HG02884 (cell line): ENCODE results near the gene UBAP1.
"Not testable (repeated sequence)": the region's sequence is repeated elsewhere in the genome, so short reads cannot be mapped to it uniquely, and the experiment has no call there.

ENCODE experiments used
- ATAC-seq: cut with Tn5 transposase; IDR thresholded peaks from one replicate; pipeline ENCODE4 v1.9.1; 2021; ENCODE audit warnings: mild to moderate bottlenecking, moderate library complexity; ENCODE audit not compliant: unreplicated experiment

Gene UBAP1

DNA sequence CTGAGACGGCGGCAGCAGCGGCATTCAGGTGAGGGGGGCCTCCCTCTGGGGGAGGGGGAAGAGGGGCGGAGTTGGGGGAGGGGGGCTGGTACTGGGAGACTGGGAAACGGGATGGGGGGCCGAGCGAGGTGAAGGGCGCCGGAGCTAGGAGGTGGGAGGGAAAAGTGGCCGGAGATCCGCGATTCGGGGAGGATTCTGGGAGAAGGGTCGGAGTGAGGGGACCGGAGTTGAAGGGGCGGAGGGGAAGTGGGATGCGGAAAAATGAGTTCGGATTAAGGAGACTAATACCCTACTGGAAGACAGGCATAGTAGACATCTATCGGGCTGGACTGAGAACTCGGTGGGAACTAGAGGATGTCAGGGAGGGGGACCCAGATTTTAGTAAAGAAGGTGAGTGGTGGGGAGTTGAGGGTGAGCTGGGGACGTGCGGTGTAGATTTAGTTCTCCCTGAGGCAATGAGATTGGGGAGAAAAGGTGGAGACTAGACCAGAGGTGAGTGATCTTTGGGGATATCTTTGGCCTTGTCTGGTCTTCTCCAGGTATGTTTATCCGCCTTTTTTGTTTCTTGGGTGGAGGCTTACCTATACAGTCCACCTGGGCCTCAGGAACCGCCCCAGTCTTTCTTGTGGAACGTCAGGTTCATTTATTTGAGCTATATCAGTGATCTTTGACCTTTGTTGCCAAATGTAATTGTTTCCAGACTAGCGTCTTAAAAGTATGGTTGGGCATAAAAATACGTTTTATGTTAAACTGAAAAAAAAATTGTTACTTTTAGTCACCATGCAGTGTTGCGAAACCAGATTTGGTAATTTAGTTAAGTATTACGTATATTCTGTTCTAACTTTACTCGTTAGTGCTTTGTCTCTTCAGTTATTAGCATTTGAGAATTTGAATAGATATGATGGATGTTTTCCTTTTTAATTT lies 632 bp downstream of the UBAP1 start:
- peak; percentile 2 for ATAC-seq

DNA sequence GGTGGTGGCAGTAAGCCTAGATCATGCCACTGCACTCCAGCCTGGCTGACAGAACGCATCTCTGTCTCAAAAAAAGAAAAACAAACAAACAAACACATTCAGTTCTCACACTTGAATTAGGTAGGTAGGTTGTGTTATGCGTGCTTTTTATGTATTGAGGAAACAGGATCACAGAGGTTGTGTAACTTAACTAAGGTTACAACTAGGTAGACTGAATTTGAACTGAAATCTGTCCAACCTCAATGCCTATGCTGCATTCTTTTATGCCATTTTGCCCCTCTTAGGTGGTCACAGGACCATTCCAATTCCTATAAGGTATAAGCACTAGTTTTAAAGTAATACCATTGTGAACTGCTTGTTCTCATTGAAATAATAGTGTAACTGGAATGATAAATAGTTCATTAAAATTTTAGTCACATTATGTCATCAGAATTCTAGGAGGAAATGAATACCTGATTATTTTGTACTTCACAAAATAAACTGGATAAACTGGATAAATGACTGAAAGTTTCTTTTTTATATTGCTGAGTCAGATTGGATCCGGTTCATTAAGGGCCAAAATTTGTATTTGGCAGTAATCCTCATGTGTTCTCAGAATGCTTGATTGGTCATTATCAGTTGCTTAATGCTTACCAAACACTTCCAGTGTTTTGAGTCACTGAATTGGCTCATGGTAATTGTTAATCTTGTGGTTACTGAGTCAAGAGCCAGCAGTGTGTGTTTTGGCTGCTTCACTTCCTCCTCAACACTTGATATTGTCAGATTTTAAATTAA lies 7.1 kb downstream of the UBAP1 start:
- ATAC-seq, result no peak

DNA sequence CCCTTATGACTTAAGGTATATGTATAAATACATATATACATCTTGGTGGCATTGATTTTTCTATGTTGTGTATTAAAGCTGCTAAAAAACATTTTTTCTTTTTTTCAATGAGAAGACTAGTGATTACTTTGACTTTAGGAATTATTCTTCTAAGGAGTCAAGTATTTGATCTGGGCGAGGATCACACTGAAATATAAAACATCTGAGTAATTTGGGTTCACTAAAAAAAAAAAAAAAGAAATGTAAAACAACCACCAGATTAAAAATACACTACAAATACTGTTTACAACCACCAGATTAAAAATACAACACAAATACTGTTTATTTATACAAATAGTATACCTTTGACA lies 9.0 kb downstream of the UBAP1 start:
- no peak for ATAC-seq

DNA sequence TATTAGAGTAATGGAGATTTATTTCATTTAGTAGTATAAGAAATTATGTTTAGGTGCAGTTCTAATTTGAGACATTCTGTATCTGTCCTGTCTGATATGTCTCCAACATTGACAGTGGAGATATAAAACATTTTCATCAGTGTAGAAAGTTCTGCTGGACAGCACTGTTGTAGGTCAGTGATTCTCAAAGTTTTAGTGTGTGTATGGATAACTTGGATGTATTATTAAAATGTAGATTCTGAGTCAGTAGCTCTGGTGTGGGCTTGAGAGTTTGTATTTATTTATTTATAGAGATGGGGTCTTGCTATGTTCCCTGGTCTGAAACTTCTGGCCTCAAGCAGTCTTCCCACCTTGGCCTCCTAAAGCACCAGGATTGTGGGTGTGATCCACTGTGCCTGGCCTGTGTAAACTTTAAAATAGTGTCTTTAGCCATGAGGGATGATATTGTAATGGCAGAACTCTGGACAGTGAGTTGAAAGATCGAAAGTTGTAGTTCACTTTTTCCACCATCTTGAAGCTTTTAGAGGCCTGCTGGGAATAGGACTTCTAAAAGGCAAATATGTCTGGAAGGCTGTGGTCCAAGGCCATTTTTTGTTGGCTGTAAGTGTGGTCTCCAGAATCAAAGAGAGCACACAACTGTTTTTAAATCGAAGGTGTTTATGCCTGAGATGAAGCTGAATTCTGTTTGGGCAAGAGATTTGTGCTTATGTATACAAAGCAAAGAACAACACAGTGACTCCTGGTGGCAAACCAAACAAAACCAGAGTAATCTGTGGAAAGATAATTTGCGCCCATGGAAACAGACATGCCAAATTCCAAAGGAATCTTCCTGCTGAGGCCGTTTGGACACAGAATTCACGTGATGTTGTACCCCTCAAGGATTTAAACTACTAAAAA lies 12.4 kb downstream of the UBAP1 start:
- ATAC-seq, result no peak

DNA sequence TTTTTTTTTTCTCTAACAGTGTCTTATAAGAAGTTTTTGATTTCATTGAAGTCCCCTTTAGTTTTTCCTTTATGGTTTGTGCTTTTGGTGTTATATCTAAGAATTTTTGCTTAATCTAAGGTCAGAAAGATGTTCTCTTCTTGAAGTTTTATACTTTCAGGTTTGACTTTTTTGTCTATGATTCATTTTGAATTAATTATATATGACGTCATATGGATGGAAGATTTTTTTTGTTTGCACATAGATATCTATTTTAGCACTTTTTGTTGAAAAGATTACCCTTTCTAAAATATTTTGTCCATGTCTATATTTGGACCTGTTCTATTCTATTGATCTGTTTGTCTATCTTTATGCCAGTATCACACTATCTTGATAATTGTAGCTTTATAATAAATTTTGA lies 16.3 kb downstream of the UBAP1 start:
- no peak for ATAC-seq

DNA sequence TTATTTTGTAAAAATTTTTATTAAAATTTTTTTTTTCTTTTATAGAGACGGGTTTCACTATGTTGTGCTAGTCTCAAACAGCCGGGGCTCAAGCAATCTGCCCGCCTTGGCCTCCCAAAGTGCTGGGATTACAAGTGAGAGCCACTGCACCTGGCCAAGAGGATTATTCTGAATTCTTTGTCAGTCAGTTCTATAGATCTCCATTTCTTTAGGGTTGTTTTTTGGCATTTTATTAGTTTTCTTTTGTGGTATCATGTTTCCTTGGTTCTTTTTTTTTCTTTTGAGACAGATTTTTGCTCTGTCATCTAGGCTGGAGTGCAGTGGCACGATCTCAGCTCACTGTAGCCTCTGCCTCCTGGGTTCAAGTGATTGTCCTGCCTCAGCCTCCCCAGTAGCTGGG lies 18.4 kb downstream of the UBAP1 start:
- ATAC-seq, result not testable (repeated sequence)

DNA sequence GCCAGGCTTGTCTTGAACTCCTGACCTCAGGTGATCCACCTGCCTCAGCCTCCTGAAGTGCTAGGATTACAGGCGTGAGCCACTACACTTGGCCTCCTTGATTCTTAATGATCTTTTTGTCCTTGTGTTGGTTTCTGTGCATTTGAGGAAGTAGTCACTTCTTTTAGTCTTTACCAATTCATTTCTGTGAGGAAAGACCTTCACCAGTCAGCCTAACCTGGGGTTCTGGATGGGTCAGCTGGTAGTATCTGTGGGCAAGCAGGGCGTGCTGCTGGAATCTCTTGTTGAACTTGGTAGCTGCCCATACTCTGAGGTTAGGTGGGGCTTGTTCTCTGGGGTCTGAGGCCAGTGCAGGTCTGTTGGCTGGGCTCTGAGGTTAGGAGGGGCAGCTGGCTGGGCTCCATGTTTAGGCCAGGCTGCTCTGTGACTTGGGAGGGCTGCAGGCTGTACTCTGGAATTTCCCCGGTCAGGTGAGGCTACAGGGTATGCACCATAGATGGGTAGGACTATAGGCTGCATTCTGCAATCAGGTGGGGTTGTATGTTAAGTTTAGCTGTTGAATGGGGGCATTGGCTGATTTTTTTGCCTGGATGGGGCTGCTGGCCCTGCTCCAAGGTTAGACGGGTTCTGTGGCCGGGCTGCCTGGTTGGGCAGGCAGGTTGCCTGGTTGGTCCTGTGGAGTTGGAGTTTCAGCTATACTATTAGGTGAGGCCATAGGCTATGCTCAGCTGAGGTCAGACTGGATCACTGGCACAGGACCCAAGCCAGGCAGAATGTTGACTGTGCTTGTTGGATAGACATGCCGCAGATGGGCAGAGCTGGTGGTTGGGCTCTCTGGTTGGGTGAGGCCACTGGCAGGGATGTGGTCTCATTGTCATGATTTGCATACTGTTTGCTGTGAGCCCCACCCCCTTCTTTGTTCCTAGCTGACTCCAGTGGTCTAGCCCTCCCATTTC lies 19.2 kb downstream of the UBAP1 start:
- ATAC-seq, result no peak

DNA sequence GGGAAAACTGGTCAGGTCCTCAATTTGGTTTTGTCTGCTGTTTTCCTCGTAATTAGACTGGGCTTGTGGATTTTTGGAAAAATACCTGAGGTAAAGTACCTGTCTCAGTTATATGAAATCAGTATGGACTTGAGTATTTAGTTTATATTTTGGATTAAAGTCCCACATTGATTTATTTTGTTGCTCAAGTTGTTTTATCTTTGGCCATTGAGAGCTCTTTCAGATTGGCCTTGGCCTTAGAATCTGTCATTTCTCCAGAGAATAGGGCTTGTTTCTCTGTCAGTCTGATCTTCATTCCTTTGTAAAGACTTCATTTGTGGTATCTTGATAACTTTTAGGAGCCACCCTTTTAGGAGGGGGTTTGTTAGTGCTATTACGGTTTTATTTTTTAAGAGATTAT lies 21.2 kb downstream of the UBAP1 start:
- ATAC-seq, result no peak

DNA sequence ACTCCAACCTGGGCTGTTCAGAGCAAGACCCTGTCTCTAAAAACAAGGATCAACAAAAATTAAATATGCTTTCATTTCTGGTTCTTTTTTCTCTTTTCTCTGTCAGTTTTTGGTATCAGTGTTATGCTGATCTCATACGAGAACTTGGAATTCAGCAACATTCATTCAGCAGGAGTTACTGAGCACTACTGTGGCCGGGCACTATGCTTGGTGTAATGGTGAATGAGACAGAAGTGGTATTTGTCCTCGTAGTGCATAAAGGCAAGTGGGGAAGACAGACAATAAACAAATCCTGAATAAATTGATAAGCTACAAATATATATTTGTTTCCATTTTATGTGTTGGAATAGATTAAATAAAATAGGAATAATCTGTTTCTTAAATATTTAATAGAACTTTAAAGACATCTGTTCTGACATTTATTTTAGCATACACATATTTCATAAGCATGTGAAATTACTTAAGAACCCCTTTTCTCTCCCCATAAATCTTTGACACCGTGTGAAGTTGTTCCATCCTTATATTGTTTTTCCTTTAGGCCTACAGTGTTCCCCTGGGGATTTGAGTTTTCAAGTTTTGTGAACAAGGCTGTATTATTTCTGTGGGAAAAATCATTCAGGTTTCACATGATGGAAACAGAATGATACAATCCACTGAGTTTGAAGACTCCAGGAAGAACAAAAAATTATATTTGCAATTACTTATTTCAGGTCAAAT lies 24.6 kb downstream of the UBAP1 start:
- no peak for ATAC-seq

DNA sequence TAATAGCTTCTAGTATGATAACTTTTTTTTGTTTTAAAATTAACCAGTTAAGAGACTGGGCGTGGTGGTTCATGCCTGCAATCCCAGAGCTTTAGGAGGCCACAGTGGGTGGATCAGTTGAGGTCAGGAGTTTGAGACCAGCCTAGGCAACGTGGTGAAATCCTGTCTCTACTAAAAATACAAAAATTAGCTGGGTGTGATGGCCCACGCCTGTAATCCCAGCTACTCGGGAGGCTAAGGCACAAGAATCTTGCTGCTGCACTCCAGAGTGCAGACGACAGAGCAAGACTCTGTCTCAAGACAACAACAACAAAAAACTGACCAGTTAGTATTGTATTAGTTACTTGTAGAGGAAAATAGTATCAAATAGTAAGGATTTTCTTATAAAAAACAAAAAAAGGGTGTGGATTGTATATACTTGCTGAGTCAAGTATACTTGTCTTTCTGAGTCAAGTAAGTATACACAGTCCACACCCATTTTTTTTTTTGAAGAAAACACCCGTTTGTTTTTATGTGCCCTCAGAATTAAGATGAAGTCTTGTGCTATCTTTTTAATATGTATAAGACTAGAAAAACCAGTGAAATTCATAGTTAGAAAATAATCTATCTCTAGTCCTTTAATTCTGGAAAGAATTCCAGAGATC lies 25.3 kb downstream of the UBAP1 start:
- ATAC-seq, result no peak

DNA sequence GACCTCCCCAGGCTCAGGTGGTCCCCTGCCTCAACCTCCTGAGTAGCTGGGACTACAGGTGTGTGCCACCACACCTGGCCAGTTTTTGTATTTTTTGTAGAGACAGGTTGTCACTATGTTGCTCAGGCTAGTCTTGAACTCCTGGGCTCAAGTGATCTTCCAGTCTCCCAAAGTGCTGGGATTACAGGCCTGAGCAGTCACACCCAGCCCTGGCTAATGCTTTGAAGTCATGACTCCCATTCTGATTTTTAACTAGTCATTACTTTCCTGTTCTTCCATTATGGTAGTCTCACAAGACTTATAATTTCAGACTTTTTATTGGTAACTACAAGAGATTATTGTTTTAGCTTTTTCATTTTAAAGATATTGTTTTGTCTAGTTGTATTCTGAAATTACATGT lies 26.3 kb downstream of the UBAP1 start:
- no peak for ATAC-seq

DNA sequence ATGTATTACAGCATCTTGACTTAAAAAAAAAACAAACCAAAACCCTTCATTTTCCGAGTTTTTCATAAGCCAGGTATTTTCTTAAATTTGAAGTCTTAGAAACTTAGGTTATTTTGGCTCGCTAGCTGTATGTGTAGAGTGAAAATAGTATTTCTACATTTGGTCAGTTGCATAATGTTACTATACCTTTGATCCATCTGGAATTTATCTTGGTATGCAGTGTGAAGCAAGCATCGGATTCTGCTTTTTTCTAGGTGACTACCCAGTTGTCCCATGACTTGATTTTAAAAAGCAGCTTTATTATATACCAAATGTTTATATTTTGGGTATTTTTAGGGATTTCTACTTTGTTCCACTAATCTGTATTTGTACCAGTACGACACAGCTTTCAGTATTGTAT lies 27.7 kb downstream of the UBAP1 start:
- ATAC-seq, result no peak

DNA sequence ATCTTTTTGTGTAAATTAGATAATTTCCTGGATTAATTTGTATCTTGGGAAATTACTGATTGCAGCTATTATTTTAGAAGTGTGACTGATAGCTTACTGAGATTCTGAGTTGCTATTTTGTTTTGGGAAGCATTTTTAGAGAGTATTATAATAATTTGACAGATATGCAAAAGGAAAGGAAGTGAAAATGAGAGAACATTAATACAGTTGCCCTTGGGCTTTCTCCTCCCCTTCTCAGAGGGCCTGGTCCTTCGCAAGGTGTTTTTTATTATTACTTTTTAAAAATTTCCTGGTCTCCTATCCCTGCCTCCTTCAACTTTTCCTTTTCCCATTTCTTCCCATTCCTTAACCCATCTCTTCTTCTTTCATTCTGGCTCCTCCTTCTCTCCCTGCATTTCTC lies 32.6 kb downstream of the UBAP1 start:
- ATAC-seq, result no peak

DNA sequence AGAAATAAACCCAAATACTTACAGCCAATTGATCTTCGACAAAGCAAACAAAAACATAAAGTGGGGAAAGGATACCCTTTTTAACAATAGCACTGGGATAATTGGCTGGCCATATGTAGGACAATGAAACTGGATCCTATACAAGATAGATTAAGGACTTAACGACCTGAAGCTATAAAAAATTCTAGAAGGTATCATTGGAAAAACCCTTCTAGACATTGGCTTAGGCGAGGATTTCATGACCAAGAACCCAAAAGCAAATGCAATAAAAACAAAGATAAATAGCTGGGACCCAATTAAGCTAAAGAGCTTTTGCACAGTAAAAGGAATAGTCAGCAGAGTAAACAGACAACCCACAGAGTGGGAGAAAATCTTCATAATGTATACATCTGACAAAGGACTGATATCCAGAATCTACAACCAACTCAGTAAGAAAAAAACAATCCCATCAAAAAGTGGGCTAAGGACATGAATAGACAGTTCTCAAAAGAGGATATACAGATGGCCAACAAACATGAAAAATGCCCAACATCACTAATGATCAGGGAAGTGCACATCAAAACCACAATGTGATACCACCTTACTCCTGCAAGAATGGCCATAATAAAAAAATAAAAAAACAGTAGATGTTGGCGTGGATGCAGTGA lies 35.6 kb downstream of the UBAP1 start:
- ATAC-seq, result not testable (repeated sequence)

DNA sequence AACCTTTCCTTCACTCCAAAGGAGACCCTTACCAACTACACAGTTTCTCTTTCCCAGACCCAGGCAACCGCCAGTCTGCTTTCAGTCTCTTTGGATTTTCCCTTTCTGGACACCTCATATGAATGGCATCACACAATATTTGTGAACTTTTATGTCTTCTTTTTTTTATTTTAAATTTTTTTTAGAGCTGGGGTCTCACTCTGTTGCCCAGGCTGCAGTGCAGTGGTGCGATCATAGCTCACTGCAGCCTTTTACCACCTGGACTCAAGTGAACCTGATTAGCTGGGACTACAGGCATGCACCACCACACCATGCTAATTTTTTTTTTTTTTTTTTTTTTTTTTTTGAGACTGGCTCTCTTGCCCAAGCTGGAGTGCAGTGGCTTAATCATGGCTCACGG lies 37.5 kb downstream of the UBAP1 start:
- no peak for ATAC-seq

DNA sequence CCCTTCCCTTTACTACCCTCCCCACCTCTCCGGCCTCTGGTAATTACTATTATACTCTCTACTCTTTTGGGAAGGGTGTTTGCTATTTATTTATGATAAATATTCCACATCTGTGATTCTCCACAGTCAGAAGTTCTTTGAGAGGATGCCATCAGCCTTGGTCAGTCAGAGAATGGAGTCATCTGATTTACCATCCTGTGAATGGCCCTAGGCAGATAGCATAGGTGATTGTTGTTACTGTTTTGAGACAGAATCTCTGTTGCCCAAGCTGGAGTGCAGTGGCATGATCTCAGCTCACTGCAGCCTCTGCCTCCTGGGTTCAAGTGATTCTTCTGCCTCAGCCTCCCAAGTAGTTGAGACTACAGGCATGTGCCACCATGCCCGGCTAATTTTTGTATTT lies 38.2 kb downstream of the UBAP1 start:
- ATAC-seq, result not testable (repeated sequence)

DNA sequence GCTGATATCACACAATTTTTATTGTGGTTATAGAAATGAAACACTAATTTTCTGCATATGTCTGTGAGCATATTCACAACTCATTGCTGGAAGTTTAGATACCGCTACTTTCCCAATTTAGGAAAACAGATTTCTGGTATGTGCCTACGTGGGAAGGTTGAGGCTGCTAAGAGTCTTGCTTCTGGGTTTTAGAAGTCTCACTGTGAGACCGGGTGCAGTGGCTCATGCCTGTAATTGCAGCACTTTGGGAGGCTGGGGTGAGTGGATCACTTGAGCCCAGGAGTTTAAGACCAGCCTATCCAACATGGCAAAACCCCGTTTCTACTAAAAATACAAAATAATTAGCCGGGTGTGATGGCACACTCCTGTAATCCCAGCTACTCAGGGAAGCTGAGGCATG lies 39.6 kb downstream of the UBAP1 start:
- ATAC-seq, result no peak

DNA sequence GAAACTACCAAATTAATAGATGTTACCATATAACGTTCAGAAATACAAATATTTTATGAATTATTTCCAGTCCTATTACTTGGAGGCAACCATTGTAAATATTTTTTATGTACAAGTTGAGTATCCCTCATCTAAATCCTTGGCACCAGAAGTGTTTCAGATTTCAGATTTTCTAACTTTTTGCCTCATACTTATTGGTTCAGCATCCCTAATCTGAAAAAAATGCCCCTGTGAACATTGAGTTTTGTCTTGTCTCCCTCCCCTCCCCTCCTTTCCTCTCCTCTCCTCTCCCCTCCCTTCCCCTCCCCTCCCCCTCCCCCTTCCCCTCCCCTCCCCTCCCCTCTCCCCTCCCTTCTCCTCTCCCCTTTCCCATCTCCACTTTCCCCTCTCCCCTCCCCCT lies 40.6 kb downstream of the UBAP1 start:
- ATAC-seq, result no peak
